Measurements from ENCODE around the gene CASP8.
A peak's percentile ranks its signal among the peaks of the same experiment; 100 is the strongest.

CASP8 gene

DNA sequence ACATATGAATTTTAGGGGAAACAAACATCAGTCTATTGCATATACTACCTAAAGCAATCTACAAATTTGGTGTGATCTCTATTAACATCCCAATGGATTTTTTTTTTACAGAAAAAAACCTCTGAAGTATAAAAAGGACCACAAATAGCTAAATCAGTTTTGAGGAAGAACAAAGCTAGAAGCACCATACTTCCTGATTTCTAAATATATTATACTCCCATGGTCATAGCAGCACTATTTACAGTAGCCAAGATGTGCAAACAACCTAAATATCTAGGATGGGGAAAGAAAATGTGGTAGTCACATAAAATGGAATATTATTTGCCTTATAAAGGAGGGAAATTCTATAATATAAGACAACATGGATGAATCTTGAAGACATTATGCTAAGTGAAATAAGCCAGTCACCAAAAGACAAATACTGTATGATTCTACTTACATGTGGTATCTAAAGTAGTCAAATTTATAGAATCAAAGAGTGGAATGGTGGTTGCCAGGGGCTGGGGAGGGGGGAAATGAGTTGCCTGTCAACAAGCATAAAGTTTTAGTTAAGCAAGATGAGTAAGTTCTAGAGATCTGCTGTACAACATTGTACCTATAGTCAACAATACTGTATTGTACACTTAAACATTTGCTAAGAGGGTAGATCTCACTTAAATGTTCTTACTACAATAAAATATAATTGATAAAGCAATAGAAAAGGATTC, 17.6 kb upstream of the CASP8 start:
- no peak for DNase-seq (ENCODE audit: low spot score)

DNA sequence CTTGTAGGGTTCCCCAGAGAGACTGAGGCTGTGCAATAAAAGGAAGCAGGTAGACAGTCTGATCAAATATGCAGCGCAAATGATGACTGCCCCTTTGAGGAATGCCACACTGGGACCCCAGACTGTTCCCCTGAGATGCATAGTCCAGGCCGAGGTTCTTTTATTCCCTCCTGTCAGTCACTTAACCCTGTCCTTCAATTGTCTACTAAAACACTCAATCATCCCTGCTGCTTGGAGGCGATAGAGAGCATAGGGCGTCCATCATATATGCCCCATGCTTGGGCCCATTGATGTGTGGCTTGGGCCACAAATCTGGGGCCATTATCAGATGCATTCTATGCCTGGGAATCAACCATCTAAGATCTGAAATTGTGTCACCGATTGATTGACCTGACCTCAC, 15.5 kb upstream of the CASP8 start:
- no peak for DNase-seq (ENCODE audit: low spot score)

DNA sequence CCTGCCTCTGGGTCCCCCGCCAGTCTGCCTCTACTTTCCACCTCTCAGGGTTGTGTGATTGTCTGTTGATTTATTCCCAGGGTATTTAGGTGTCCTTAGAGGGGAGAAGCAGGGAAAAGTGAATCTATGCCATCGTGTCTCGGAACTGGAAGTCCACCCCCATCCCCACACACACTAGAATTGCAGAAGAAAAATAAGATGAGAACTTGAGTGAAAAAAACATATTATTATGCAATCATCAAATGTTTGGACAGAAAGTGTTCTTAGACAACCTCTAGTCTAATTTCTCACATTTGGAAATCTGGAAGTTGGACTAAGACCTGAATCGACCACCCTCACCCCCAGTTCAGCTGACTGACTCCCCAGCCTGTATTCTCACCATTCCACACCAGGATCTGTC, 14.1 kb upstream of the CASP8 start:
- no peak for DNase-seq (ENCODE audit: low spot score)

DNA sequence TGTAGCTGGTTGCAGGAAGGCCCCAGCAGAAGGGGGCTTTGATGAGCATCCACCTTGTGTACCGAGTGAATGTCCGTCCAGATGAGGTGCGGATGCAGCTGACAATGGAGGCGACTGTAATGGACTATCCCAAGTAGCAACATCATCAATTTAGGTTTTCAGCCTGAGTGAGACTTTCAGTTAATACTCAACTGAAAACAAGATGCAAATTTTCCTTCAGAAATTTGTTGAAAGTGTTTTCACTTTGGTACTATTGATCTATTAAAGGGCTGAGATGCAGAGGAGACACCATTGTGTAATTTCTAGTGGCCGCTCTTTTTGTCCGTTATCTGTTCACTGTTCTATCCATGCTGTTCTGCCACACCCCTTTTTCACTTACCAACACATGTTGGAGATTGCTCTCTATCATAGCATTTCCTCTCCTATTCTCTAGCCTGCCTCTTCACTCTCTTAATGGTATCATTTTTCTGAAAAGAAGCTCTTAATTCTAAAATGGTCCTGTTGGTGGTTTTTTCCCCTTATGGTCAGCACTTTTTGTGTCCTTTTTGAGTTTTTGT, 12.0 kb upstream of the CASP8 start:
- DNase-seq (ENCODE audit: low spot score) = no peak

DNA sequence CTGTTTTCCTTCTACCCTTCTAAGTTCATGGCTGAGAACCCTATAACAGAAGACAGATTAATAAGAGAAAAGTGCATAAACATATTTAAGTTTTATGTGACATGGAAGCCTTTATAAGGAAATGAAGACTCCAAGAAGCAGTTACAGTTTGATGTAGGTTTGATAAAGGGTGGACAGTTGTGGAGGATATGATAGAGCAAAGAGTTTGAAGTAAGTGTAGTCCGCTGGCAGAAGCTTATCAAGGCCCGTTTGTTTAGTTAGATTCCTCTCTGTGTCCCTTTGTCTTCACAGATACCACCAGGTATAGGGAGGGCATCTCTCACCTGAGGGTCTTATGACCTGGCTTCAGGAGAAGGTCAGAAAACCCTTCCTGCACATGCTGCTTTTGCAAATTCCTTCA, 10.4 kb upstream of the CASP8 start:
- no peak for DNase-seq (ENCODE audit: low spot score)

DNA sequence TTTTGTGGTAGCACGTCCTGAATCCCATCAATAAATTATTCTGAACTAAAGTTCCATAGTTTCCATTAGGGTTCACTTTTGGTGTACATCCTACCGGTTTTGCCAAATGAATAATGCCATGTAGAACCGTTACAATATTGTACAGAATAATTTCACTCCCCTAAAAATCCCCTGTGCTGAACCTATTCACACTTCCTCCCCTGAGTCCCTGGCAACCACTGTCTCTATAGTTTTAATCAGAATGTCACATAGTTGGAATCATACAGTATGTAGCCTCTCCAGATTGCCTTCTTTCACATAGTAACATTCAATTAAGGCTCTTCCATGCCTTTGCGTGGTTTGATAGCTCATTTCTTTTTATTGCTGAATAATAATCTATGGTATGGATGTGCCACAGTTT, 9.6 kb upstream of the CASP8 start:
- DNase-seq (ENCODE audit: low spot score) = no peak

DNA sequence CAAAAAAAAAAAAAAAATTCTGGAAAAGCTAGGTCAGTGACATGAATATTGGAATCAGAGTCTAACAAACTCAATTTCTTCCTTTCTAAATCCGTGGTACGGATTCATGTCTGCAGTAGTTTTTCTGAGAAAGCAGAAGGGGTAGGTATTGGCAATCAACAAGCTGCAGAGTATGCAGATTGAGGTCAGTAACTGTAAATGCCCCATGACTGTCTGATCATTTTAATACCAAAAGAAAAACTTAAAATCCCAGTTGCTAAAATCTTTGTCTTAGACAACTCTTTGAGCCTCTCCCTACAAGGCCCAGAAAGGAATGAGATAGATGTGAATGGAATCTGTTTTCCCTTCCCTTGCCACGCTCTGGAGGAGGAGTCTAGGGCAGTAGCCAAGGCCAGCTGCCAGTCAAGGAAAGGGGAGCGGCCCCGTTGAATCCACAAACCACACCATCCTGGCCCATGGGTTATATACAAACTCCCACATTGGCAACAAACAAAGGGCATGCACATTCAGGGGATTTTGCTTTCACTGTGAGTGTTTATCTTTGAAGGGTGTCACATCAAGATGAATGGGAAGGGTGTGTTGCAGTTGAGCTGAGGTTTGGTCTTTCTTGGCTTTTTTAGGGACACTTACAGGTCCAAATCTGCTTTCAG, 6.1 kb upstream of the CASP8 start:
- no peak for DNase-seq (ENCODE audit: low spot score)

DNA sequence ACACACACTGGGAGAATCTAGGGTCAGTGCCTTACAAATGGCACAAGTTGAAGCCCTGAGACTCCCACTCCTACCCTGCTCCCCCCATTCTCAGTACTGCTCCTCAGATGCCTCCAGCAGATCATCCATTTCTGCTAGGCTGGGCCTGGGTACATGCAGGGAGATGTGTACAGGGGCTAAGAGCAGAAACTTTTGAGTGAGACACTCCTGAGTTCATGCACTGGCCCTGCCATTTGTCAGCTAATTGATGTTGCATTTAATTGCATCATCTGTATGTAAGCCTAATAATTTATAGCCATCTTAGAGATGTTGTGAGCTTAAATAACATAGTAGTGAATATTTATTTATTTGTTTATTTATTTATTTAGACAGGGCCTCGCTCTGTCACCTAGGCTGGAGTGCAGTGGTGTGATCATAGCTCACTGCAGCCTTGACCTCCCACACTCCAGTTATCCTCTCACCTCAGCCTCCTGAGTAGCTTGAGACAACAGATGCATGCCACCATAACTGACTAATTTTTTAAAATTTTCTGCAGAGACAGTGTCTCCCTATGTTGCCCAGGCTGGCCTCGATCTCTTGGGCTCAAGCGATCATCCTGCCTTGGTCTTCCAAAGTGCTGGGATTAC, 4.8 kb upstream of the CASP8 start:
- no peak for DNase-seq (ENCODE audit: low spot score)

DNA sequence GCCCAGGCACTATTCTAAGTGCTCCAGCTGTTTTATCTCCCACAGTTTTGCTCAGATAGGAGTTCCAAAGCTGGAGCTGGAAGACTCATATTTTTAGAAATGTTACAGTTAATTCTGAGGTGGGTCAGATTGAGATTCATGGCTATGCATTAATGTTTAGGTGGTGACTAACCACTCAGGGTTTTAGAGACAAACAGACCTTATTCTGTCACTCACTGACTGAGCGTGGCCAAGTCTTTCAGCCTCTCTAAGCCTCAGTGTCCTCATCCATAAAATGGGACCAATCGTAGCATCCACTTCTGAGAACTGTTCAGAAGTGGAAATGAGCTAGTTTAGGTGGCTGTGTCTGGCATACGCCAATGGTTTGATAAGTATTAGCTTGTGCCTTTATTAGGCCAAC, 4.3 kb upstream of the CASP8 start:
- DNase-seq (ENCODE audit: low spot score) = no peak

DNA sequence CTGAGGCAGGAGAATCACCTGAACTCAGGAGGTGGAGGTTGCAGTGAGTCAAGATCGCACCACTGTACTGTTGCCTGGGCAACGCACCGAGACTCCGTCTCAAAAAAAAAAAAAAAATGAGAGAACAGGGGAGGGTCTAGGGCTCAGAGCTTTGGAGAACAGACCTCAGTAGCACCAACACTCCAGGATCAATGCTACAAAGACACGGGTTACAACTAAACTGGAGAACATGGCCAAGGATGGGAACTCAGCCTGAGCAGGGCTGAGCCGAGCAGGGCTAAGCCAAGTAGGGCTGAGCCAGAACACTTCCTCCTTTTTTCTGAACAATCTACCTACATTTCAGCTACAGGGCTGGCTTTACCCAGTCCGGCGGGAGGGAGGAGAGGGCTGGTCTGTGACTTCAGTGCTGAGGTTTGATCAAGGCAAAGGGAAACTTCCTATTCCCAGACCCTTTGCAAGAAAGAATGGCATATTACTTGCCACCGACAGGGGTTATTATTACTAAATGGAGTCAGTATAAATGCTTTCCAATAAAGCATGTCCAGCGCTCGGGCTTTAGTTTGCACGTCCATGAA, 2.9 kb upstream of the CASP8 start:
- no peak for DNase-seq (ENCODE audit: low spot score)

DNA sequence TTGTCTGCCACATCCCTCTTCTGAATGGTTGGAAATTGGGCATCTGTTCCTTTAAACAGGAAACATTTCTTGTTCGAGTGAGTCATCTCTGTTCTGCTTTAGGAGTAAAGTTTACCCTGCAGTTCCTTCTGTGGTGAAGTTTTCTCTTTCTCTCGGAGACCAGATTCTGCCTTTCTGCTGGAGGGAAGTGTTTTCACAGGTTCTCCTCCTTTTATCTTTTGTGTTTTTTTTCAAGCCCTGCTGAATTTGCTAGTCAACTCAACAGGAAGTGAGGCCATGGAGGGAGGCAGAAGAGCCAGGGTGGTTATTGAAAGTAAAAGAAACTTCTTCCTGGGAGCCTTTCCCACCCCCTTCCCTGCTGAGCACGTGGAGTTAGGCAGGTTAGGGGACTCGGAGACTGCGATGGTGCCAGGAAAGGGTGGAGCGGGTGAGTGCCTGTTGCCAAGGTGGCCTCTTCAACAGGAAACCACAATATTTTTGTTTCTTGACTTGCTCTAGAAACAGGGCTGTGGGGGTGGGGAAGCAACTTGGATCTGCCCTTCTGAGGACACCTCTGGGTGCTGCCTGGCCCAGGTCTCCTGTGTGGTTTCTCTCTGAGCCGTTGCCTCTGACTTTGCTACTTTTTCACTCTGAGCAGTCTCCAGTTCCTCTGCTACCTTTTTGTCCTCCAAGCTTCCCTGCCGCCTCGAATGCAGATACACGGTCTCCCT, 2.2 kb upstream of the CASP8 start:
- DNase-seq (ENCODE audit: low spot score) = peak; percentile 51

DNA sequence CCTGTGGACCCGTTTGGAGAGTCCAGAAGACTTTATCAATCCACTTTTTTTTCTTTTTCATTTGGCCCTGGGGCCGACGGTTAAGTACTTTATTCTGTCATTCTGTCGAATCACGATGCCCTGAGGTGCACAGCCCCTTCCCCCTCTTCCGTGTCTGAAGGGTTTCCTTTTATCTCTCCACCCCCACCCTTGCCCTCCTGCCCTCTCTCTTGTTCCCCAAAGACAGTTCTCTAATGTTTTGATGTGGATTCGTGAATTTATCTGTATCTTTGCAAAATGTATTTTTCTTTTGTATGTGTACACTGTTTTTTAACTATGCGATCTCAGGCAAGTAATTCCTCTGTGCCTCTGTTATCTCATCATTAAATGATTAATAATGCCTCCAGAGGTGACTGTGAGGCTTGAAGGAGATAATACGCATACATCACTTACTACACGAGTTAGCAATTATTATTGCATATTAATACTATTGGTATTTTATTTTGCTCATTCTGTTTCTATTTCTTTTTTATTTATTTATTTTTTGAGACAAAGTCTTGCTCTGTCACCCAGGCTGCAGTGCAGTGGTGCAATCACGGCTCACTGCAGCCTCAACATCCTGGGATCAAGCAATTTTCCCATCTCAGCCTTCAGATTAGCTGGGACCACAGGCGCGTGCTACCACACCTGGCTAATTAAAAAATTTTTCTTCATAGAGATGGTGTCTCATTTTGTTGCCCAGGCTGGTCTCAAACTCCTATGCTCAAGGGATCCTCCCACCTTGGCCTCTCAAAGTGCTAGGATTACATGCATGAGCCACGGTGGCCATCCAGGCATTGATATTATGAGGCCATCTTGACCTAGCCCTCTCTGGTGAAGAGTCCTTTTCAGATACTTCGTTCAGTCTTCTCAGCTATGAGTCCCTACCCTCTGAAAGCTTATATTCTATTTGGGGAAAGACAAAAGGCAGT, 1.4 kb upstream of the CASP8 start:
- DNase-seq (ENCODE audit: low spot score) = no peak

DNA sequence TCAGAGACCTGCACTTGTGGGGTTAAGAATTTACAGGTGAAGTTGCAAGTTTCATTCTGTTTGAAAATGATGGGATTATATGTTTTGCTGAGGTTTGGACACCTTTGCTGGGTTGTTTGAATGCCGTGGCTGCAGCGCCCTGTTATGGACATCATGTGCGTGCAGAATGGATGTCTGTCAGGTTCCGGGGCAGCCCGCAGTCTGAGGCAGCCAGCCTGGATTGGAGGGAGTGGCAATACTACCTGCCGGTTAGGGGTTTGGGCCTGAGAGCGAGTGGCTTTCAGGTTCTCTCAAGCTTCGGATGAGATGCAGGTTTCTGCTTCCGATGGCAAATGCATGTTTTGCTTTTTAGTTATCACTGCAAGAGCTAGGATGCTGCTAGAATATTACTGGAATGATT, 1.1 kb downstream of the CASP8 start:
- peak; percentile 25 for DNase-seq (ENCODE audit: low spot score)

DNA sequence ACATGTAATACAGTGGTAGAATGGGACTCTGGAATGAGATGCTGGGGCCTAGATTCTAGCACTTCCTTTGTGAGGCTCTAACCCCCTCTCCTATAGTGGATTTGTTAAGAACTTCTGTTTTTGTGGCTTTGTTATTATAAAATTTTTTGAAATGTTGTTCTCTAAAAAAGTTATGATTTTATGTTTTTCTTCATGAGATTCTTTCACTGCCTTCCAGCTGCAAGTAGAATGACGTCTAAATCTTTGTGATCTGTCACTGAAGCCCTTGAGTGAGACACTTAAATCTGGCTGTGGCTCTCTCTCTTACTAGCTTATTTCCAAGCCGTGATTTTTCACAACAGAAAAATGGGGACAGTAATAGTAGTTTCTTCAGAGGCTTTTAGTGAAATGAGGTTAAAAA, 1.6 kb downstream of the CASP8 start:
- no peak for DNase-seq (ENCODE audit: low spot score)

DNA sequence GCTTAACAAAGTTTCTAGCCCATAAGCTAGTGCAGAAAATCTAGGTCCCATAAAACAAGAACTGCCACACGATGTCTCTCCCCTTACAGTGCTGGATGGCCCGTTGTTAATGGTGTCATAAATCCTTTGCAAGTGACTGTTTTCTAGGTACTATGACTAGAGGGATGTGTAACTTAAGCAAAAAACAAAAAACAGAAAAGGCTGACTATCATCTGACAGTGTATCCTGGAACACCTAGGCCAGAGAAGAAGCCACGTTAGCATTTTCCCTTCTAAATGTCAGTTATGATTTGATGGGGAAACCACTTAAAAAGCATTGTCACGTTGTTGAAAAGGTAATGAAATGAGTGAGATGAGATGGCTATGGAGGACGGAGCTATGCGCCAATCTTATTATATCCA, 2.4 kb downstream of the CASP8 start:
- DNase-seq (ENCODE audit: low spot score) = no peak

DNA sequence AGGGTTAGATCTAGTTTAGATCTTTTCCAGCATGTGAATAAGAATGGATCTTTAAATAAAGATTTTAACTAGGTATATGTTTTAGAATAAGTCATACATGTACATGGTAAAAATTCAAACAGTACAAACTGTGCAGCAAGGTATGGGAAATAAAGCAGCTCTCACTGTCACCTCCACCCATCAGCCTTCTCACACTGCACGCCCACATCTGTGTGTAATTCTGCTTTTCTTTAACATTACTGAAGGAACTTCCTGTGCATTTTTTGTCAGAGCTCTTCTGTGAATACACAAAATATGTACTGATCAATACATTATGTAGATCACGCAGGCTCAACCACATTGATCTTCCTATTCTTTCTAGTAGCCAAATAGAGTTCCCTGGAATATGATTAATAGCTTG, 3.4 kb downstream of the CASP8 start:
- DNase-seq (ENCODE audit: low spot score) = no peak

DNA sequence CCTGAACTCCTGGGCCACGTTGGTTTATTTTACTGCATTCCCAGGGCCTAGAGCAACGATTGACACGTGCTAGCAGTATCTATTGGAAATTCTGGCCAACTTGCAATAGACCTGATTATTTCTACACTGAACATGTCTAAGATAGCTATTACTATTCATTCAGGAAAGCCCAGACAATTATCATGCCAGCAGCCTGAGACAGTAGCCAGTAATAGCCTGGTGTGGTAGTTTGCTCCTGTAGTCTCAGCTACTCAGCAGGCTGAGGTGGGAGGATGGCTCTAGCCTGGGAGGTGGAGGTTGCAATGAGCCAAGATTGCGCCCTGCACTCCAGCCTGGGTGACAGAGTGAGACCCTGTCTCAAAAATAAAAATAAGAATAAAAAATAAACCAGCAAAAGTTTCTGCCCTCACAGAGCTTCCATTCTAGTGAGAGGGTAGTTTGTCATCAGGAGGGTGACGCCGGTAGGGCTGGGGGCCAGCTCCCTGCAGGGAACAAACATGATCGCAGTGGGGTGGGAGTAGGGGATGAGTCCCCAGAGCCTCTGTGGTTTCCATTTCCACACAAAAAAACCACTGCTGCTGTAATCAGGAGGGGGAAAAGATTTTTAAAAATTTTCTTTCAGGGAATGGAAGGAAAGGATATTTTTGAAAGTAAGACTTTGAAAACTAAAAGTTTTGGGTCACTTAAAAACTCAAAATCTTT, 4.3 kb downstream of the CASP8 start:
- no peak for DNase-seq (ENCODE audit: low spot score)

DNA sequence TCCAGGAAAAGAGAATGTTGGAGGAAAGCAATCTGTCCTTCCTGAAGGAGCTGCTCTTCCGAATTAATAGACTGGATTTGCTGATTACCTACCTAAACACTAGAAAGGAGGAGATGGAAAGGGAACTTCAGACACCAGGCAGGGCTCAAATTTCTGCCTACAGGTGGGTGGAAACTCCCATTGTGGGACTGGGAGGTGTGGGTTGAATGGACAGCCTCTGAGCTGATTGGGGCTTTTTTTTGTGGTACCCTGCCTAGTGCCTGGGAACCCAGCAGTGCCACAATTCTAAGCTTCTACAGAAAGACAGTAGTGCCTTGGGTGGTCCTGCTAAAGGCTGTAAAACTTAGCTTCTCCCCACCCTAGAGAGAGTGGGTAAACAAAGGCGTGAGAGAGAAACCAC, 6.3 kb downstream of the CASP8 start:
- no peak for DNase-seq (ENCODE audit: low spot score)

DNA sequence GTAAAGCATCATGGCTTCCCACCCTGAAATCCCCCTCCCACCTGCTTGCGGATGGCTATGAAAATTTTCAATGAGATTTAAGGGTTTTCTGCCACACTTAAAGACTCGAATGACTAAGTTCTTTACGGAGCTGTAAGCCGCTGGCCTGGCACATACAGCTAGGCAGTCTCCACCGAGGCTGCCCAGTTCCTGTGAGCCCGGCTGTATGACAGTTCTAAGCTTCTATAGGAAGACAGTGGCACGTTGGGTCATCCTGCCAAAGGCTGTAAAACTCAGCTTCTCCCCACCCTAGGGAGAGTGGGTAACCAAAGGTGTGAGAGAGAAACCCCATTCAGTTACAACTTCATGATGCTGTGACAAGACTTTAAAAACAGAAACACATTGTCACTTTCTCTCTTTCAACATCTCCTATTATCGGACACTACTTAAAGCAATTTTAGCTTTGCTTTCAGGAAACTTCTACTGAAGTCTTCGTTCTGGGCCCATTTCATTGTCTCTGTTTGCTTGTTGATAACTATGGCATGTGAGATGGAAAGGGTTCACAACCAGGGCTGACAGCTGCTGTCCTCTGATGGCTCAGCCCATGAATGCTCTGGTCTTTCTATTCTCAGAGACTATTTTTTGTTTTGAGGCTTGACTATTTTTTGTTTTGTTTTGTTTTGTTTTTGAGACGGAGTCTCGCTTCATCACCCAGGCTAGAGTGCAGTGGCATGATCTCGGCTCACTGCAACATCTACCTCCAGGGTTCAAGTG, 7.1 kb downstream of the CASP8 start:
- DNase-seq (ENCODE audit: low spot score) = no peak

DNA sequence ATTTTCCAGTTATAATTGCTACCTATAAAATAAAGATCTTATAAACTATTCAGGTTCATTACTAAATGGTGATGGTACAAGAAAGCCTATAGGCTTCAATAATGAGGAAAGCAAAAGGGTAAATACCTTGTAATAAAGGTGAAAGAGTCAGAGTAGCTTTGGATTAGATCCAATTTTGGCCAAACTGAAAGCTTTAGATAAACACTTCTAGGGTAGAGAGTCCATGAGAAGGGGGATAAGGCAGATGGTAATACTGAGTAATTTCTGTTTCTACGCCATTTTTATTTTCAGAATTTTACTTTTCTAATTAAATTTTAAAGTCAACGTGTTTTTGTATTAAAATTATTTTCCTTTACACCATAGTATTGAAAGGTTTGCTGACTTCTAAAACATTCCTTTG, 9.4 kb downstream of the CASP8 start:
- DNase-seq (ENCODE audit: low spot score) = peak; percentile 43
